CD4-positive, alpha-beta T cell treated with Interleukin-15 for 4 hours (primary cell): ENCODE results near the gene PPP2R1B.
"Not testable (repeated sequence)": the region's sequence is repeated elsewhere in the genome, so short reads cannot be mapped to it uniquely, and the experiment has no call there.

ENCODE experiments used
- DNase-seq: peaks from one replicate; pipeline ENCODE4 v3.0.0-alpha.2; 2020; ENCODE audit warnings: low spot score

PPP2R1B gene

GRCh38 chr11:111725621-111726020 is 40.6 kb downstream of the PPP2R1B start:
- DNase-seq, result no peak

- no peak for DNase-seq
These were observed 41.5 kb downstream of the PPP2R1B start for GRCh38 chr11:111724615-111725129.

- no peak for DNase-seq
These were observed 42.6 kb downstream of the PPP2R1B start for GRCh38 chr11:111723595-111723994.

GRCh38 chr11:111722501-111722900 is 43.7 kb downstream of the PPP2R1B start:
- no peak for DNase-seq

GRCh38 chr11:111720801-111721494 is 45.2 kb downstream of the PPP2R1B start:
- no peak for DNase-seq

GRCh38 chr11:111719379-111719778 is 46.8 kb downstream of the PPP2R1B start:
- DNase-seq, result no peak

GRCh38 chr11:111718859-111719258 is 47.3 kb downstream of the PPP2R1B start:
- DNase-seq, result no peak

GRCh38 chr11:111718436-111718835 is 47.8 kb downstream of the PPP2R1B start:
- DNase-seq, result no peak

GRCh38 chr11:111717660-111718059 is 48.5 kb downstream of the PPP2R1B start:
- DNase-seq, result not testable (repeated sequence)

GRCh38 chr11:111715142-111715816 is 50.9 kb downstream of the PPP2R1B start:
- DNase-seq, result no peak

- DNase-seq, result no peak
These were observed 51.7 kb downstream of the PPP2R1B start for GRCh38 chr11:111714522-111714921.

- no peak for DNase-seq
These were observed 58.5 kb downstream of the PPP2R1B start for GRCh38 chr11:111707691-111708067.

GRCh38 chr11:111707039-111707690 is 59.0 kb downstream of the PPP2R1B start:
- no peak for DNase-seq

- no peak for DNase-seq
These were observed 62.6 kb downstream of the PPP2R1B start for GRCh38 chr11:111703576-111703975.

GRCh38 chr11:111702623-111703022 is 63.6 kb downstream of the PPP2R1B start:
- DNase-seq, result no peak

- DNase-seq, result no peak
These were observed 66.0 kb downstream of the PPP2R1B start for GRCh38 chr11:111700162-111700561.

GRCh38 chr11:111699579-111700156 is 66.5 kb downstream of the PPP2R1B start:
- no peak for DNase-seq

- DNase-seq, result no peak
These were observed 67.2 kb downstream of the PPP2R1B start for GRCh38 chr11:111698852-111699559.

GRCh38 chr11:111697933-111698371 is 68.2 kb downstream of the PPP2R1B start:
- DNase-seq, result no peak

- DNase-seq, result no peak
These were observed 69.6 kb downstream of the PPP2R1B start for GRCh38 chr11:111696556-111696955.

- no peak for DNase-seq
These were observed 71.3 kb downstream of the PPP2R1B start for GRCh38 chr11:111694851-111695250.
